Caco-2 (cell line): ENCODE measurements around the gene RHBDD2. TPM values are rescaled to one million over a fixed set of nuclear protein-coding genes. Genes with fewer than 3 reads are reported as not detected.

Experiments used
- BruUV-seq: library from RNA; stranded (reverse); fragments of 400-500 nt; replicated peaks from 2 replicates; lab custom pipeline; 2021; lab: Mats Ljungman, UMichigan
- CTCF ChIA-PET: fragments of 300-600 bp; sonication (Branson Sonifier 250); formaldehyde crosslinking; loops from one replicate; lab custom pipeline; 2022; ENCODE audit warnings: antibody characterized with exemption; lab: Charles Lee
- POLR2A ChIA-PET: fragments of 300-600 bp; sonication (Branson Sonifier 250); formaldehyde crosslinking; loops from one replicate; lab custom pipeline; 2022; ENCODE audit warnings: antibody characterized with exemption; lab: Charles Lee
- DNase-seq, 2 experiments: peaks; one replicate each; pipeline versions ENCODE4 v3.0.0 to v3.0.0-alpha.2; 2020 to 2022
- H3K27me3 ChIP-seq: replicated peaks from 2 replicates; pipeline ENCODE4 v1.6.0; 2011; ENCODE audit warnings: low read length; ENCODE audit not compliant: control insufficient read depth, insufficient read depth
- H3K36me3 ChIP-seq: 2 replicates; pipeline ENCODE4 v1.5.1; 2011; ENCODE audit warnings: low read length; ENCODE audit not compliant: control insufficient read depth, insufficient read depth
- H3K4me1 ChIP-seq: fragments of 250-450 bp; sonication (Bioruptor Pico); 2 replicates; pipeline ENCODE4 v1.5.1; 2020; ENCODE audit warnings: mild to moderate bottlenecking
- H3K4me3 ChIP-seq: 2 replicates; pipeline ENCODE4 v1.5.1; 2011; ENCODE audit warnings: low read depth, mild to moderate bottlenecking, control low read depth, low read length
- H3K9me3 ChIP-seq: fragments of 250-450 bp; sonication (Bioruptor Pico); 2 replicates; pipeline ENCODE4 v1.5.1; 2020; ENCODE audit warnings: mild to moderate bottlenecking, moderate library complexity
- H3K27ac Mint-ChIP-seq: one replicate; pipeline ENCODE4 v1.8.0; 2022; ENCODE audit warnings: mixed read lengths; ENCODE audit not compliant: unreplicated experiment
- H3K27me3 Mint-ChIP-seq: one replicate; pipeline ENCODE4 v1.8.0; 2022; ENCODE audit warnings: mixed read lengths; ENCODE audit not compliant: insufficient read depth, unreplicated experiment
- H3K36me3 Mint-ChIP-seq: one replicate; pipeline ENCODE4 v1.8.0; 2022; ENCODE audit warnings: mild to moderate bottlenecking, mixed read lengths; ENCODE audit not compliant: insufficient read depth, unreplicated experiment
- H3K4me1 Mint-ChIP-seq: one replicate; pipeline ENCODE4 v1.8.0; 2022; ENCODE audit warnings: low read depth, mixed read lengths; ENCODE audit not compliant: unreplicated experiment
- H3K4me3 Mint-ChIP-seq: one replicate; pipeline ENCODE4 v1.8.0; 2022; ENCODE audit warnings: mild to moderate bottlenecking, moderate library complexity, mixed read lengths; ENCODE audit not compliant: unreplicated experiment
- H3K9me3 Mint-ChIP-seq: one replicate; pipeline ENCODE4 v1.8.0; 2022; ENCODE audit warnings: mixed read lengths; ENCODE audit not compliant: unreplicated experiment
- CTCF ChIP-seq, 2 experiments: fragments of 200-600 bp in 1 of 2; IDR thresholded peaks; 1 replicate in 1 of 2; 2 replicates in 1 of 2; pipeline versions ENCODE4 v1.5.1 to v1.8.0; 2011 to 2022; ENCODE audit warnings: antibody characterized with exemption in 1 of 2, control low read depth in 1 of 2, inconsistent platforms in 1 of 2, low read depth in 1 of 2, low read length in 1 of 2, mild to moderate bottlenecking in 1 of 2, moderate library complexity in 1 of 2; ENCODE audit not compliant: insufficient read depth in 1 of 2, severe bottlenecking in 1 of 2, unreplicated experiment in 1 of 2
- intact Hi-C: fragments of 100-400 bp; cut with micrococcal nuclease; formaldehyde crosslinking; loops from one replicate; pipeline ENCODE4 v1.10.0; 2022; ENCODE audit not compliant: unreplicated experiment
- total RNA-seq: library from RNA; stranded (reverse); gene quantifications from 2 replicates; pipeline ENCODE4 v1.2.3, GENCODE V29; 2022

Gene RHBDD2
- total RNA-seq, 1 experiment from 2014 or later: 55.6 TPM

DNA sequence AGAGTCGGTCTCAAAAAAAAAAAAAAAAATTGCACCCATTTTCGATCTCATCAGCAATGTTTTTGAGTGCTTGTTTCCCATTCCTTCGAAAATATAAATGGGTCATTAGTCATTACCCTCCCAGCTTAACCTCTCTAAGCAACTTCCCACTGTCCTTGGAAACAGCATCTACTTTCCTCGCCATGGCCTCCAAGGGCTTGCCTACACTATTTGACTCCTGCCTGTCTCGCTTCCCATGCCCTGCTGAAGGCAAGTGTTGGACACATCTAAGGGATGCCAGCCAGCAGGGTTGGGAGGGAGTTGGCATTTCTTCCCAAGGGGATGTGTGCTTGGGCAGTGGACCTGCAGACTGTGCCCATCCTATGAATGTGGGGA, 12.7 kb upstream of the RHBDD2 start:
- H3K27ac Mint-ChIP-seq: no peak overlapping the region
- H3K27me3 ChIP-seq: no peaks in the 10 kb centered on the region
- peaks cover 11% of the 10 kb centered on the region for H3K4me1 Mint-ChIP-seq
- H3K4me3 ChIP-seq: no peak overlapping the region
- peaks cover 9% of the 10 kb centered on the region for H3K4me1 ChIP-seq
- no peak for TF ChIP-seq CTCF (IDR thresholded peaks at IDR 0.05; ENCODE audit: insufficient read depth in 1 of 2, low read depth in 1 of 2, low read length in 1 of 2, severe bottlenecking in 1 of 2, unreplicated experiment in 1 of 2)
- peaks cover 2% of the 10 kb centered on the region for H3K27me3 Mint-ChIP-seq
- H3K36me3 Mint-ChIP-seq: no peaks in the 10 kb centered on the region
- H3K36me3 ChIP-seq: no peaks in the 10 kb centered on the region
- POLR2A ChIA-PET: no interaction called here
- BruUV-seq: no TSS peak
- H3K4me3 Mint-ChIP-seq: no peak overlapping the region
- CTCF ChIA-PET: interaction anchor here (0.5 to 4.5 kb wide), 8 partner anchors 28 to 265 kb away, joined by 3 to 60 read pairs (median 4); no protein-coding TSS in a partner anchor
- H3K9me3 Mint-ChIP-seq: no peaks in the 10 kb centered on the region
- no peaks in the 10 kb centered on the region for H3K9me3 ChIP-seq
- intact Hi-C loops: loop anchor here (1.0 kb wide), 1 partner anchor 154 kb away; no protein-coding TSS in a partner anchor
- no peak for DNase-seq

GRCh38 chr7:75866489-75867389, 12.1 kb upstream of the RHBDD2 start:
- Mint-ChIP-seq H3K4me1 (peaks cover 11% of the 10 kb centered on the region), H3K9me3 (no peaks in the 10 kb centered on the region), H3K4me3 (no peak overlapping the region), H3K27ac (no peak overlapping the region), H3K36me3 (no peaks in the 10 kb centered on the region), H3K27me3 (peaks cover 2% of the 10 kb centered on the region)
- H3K4me1 ChIP-seq: peaks cover 9% of the 10 kb centered on the region
- no peaks in the 10 kb centered on the region for H3K9me3 ChIP-seq
- H3K36me3 ChIP-seq: no peaks in the 10 kb centered on the region
- intact Hi-C loops: loop anchor here (1.0 kb wide), 1 partner anchor 154 kb away; no protein-coding TSS in a partner anchor
- TF ChIP-seq CTCF (IDR thresholded peaks at IDR 0.05; ENCODE audit: insufficient read depth in 1 of 2, low read depth in 1 of 2, low read length in 1 of 2, severe bottlenecking in 1 of 2, unreplicated experiment in 1 of 2): peak; percentile 87 to 97
- CTCF ChIA-PET: interaction anchor here (0.5 to 4.5 kb wide), 12 partner anchors 27 to 264 kb away, joined by 3 to 60 read pairs (median 4); no protein-coding TSS in a partner anchor
- no TSS peak for BruUV-seq
- no peak overlapping the region for H3K4me3 ChIP-seq
- POLR2A ChIA-PET: interaction anchor here (0.6 kb wide), 1 partner anchor 24 kb away, joined by 3 read pairs; no protein-coding TSS in a partner anchor
- DNase-seq: peak; percentile 71 to 76
- no peaks in the 10 kb centered on the region for H3K27me3 ChIP-seq

DNA sequence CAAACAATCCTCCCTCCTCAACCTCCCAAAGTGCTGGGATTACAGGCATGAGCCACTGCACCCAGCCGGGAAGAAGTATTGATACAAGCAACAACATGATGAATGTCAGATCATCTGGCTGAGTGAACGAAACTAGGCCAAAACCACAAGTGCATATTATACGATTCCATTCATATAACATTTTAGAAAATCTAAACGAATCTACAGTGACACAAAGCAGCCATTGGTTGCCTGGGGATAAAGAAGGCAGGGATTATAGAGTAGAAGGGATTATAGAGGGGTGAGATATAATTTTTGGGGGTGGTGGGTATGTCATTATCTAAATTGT, 11.5 kb upstream of the RHBDD2 start:
- Mint-ChIP-seq H3K27me3 (peaks cover 2% of the 10 kb centered on the region), H3K9me3 (no peaks in the 10 kb centered on the region), H3K4me3 (no peak overlapping the region), H3K4me1 (peaks cover 11% of the 10 kb centered on the region), H3K27ac (no peak overlapping the region), H3K36me3 (no peaks in the 10 kb centered on the region)
- intact Hi-C loops: no loop called here
- Histone ChIP-seq H3K4me3 (no peak overlapping the region), H3K4me1 (peaks cover 9% of the 10 kb centered on the region), H3K36me3 (no peaks in the 10 kb centered on the region), H3K27me3 (no peaks in the 10 kb centered on the region), H3K9me3 (no peaks in the 10 kb centered on the region)
- no TSS peak for BruUV-seq
- CTCF ChIA-PET: interaction anchor here (1.0 to 4.5 kb wide), 2 partner anchors 48 to 153 kb away, joined by 7 to 60 read pairs; no protein-coding TSS in a partner anchor
- POLR2A ChIA-PET: interaction anchor here (0.6 kb wide), 1 partner anchor 24 kb away, joined by 3 read pairs; no protein-coding TSS in a partner anchor
- TF ChIP-seq CTCF (IDR thresholded peaks at IDR 0.05; ENCODE audit: insufficient read depth in 1 of 2, low read depth in 1 of 2, low read length in 1 of 2, severe bottlenecking in 1 of 2, unreplicated experiment in 1 of 2): no peak
- DNase-seq: no peak
